GM06990 (cell line): ENCODE results near the gene TEAD1.

Experiments used
- DNase-seq: peaks from one replicate; pipeline ENCODE4 v3.0.0-alpha.2; 2011; ENCODE audit not compliant: insufficient read length; ENCODE audit errors: extremely low read depth
- H3K27me3 ChIP-seq: replicated peaks from 2 replicates; pipeline ENCODE4 v1.6.0; 2011; ENCODE audit warnings: low read length; ENCODE audit not compliant: control insufficient read depth, insufficient read depth
- H3K36me3 ChIP-seq: 2 replicates; pipeline ENCODE4 v1.5.1; 2011; ENCODE audit warnings: low read length; ENCODE audit not compliant: control insufficient read depth, insufficient read depth
- H3K4me3 ChIP-seq: replicated peaks from 2 replicates; pipeline ENCODE4 v1.5.1; 2011; ENCODE audit warnings: low read depth, mild to moderate bottlenecking, control low read depth, low read length
- CTCF ChIP-seq: IDR thresholded peaks from 2 replicates; pipeline ENCODE4 v1.5.1; 2011; ENCODE audit warnings: low read length, control low read depth, mild to moderate bottlenecking, inconsistent platforms; ENCODE audit not compliant: insufficient read depth, poor library complexity, severe bottlenecking

Gene TEAD1

GRCh38 chr11:12629601-12630313 lies 44.5 kb upstream of the TEAD1 start:
- H3K27me3 ChIP-seq: no peaks in the 10 kb centered on the region; the same call in 1 of the 2 replicates
- no peaks in the 10 kb centered on the region for H3K36me3 ChIP-seq
- no peak for DNase-seq
- TF ChIP-seq CTCF: no peak
- no peak overlapping the region for H3K4me3 ChIP-seq

- H3K36me3 ChIP-seq: no peaks in the 10 kb centered on the region
- no peak for DNase-seq
- no peak for TF ChIP-seq CTCF
- no peaks in the 10 kb centered on the region; the same call in 1 of the 2 replicates for H3K27me3 ChIP-seq
- no peak overlapping the region for H3K4me3 ChIP-seq
These were observed 42.6 kb upstream of the TEAD1 start for GRCh38 chr11:12631651-12632050.

GRCh38 chr11:12634329-12634728 lies 39.9 kb upstream of the TEAD1 start:
- no peak for DNase-seq
- H3K27me3 ChIP-seq: no peaks in the 10 kb centered on the region; the same call in 1 of the 2 replicates
- no peaks in the 10 kb centered on the region for H3K36me3 ChIP-seq
- no peak for TF ChIP-seq CTCF
- no peak overlapping the region for H3K4me3 ChIP-seq

GRCh38 chr11:12636871-12637410 lies 37.3 kb upstream of the TEAD1 start:
- no peaks in the 10 kb centered on the region for H3K36me3 ChIP-seq
- no peaks in the 10 kb centered on the region; the same call in 1 of the 2 replicates for H3K27me3 ChIP-seq
- TF ChIP-seq CTCF: no peak
- DNase-seq: no peak
- H3K4me3 ChIP-seq: no peak overlapping the region

GRCh38 chr11:12639388-12639787 lies 34.8 kb upstream of the TEAD1 start:
- no peaks in the 10 kb centered on the region; the same call in 1 of the 2 replicates for H3K27me3 ChIP-seq
- no peak for TF ChIP-seq CTCF
- H3K4me3 ChIP-seq: no peak overlapping the region
- no peaks in the 10 kb centered on the region for H3K36me3 ChIP-seq
- no peak for DNase-seq
